Effector memory CD8-positive, alpha-beta T cell (primary cell): ENCODE measurements around the gene MBOAT2.
A peak's percentile ranks its signal among the peaks of the same experiment; 100 is the strongest.

Experiments used
- ATAC-seq: fragments of 150-1000 bp; cut with Tn5 transposase; replicated peaks from 2 replicates; pipeline ENCODE4 v1.10.0; 2021; ENCODE audit warnings: mild to moderate bottlenecking, moderate library complexity
- DNase-seq, 3 experiments: peaks; one replicate each; pipeline ENCODE4 v3.0.0; 2021
- H3K27ac Mint-ChIP-seq, 2 donors: one replicate each; pipeline ENCODE4 v1.8.0; 2022; ENCODE audit warnings: mild to moderate bottlenecking in 2 of 2, mixed read lengths in 2 of 2, moderate library complexity in 2 of 2
- H3K27me3 Mint-ChIP-seq, 2 donors: one replicate each; pipeline ENCODE4 v1.8.0; 2022; ENCODE audit warnings: mixed read lengths in 2 of 2
- H3K36me3 Mint-ChIP-seq: one replicate; pipeline ENCODE4 v1.8.0; 2022; ENCODE audit warnings: mild to moderate bottlenecking, moderate library complexity, mixed read lengths; ENCODE audit not compliant: insufficient read depth
- H3K4me1 Mint-ChIP-seq, 2 donors: one replicate each; pipeline ENCODE4 v1.8.0; 2022; ENCODE audit warnings: low read depth in 2 of 2, mixed read lengths in 2 of 2
- H3K4me3 Mint-ChIP-seq, 2 donors: one replicate each; pipeline ENCODE4 v1.8.0; 2022; ENCODE audit warnings: mild to moderate bottlenecking in 2 of 2, mixed read lengths in 2 of 2, moderate library complexity in 2 of 2
- H3K9me3 Mint-ChIP-seq, 2 donors: one replicate each; pipeline ENCODE4 v1.8.0; 2022; ENCODE audit warnings: mixed read lengths in 2 of 2

The MBOAT2 gene

DNA sequence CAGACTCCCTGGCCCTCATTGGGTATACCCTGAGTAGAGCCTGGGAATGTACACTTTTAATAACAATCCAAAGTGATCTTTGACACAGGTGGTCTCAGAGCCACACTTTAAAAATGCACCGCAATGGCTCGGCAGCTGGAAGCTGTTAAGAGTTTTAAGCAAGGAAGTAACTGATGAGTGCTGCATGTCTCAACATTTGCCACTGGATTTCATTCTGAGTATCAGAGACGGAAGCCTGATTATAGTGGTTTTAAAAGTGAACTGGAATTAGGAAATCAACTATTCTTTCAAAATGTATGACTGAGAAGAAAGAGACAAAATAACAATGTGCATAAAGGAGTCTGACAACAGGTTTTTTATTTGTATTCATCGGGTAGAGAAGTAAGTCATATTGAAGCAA lies 7.5 kb downstream of the MBOAT2 start:
- Mint-ChIP-seq H3K27ac (no peak overlapping the region), H3K36me3 (no peaks in the 10 kb centered on the region), H3K4me1 (peaks cover 3% of the 10 kb centered on the region in 2 donors), H3K9me3 (no peaks in the 10 kb centered on the region), H3K4me3 (no peak overlapping the region), H3K27me3 (peaks cover 17 to 45% of the 10 kb centered on the region in 2 donors)
- ATAC-seq (no peak), DNase-seq (no peak)

DNA sequence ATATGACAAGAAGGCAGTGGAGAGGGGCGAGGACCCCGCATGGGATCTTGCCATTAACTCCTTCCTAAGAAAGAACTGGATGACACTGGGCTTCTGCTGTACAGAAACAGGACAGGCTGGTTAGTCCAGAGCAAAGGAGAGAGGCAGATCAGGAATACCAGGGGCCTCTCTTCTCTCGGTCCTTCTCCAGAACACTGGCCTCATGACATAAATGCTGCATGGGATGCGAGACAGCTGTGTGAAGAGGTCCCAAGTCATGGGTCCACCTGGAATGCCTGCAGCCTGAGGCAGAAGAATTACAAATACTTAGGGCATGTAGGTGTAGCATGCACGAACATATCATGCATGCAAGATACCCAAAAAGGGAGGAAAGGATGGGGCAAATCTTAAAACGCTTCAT lies 9.1 kb downstream of the MBOAT2 start:
- Mint-ChIP-seq H3K4me3 (no peak overlapping the region), H3K27ac (no peak overlapping the region), H3K36me3 (no peaks in the 10 kb centered on the region), H3K9me3 (no peaks in the 10 kb centered on the region), H3K27me3 (peaks cover 17 to 45% of the 10 kb centered on the region in 2 donors), H3K4me1 (no peaks in the 10 kb centered on the region)
- no peak for DNase-seq
- no peak for ATAC-seq

DNA sequence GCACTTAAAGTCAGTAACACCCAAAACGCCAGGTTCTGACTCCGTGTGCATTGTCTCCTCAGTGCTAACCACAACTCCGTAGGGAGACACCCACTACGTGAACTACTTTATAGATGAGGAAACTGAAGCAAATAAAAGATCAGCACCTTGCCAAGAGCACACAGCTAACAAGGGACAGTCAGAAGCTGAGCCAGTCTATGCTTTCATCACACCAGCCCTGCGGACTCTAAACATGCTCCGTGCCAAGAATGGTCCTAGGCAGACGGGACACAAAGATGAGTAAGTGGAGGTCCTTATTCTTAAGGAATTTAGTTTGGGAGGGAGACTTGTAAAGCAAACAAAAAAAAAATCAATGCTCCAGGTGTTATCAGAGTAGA lies 9.6 kb downstream of the MBOAT2 start:
- Mint-ChIP-seq H3K4me3 (no peak overlapping the region), H3K9me3 (no peaks in the 10 kb centered on the region), H3K27ac (peak overlapping the region in 1 of 2 donors; percentile 49), H3K4me1 (no peaks in the 10 kb centered on the region), H3K27me3 (peaks cover 17 to 45% of the 10 kb centered on the region in 2 donors), H3K36me3 (no peaks in the 10 kb centered on the region)
- no peak for DNase-seq
- no peak for ATAC-seq

DNA sequence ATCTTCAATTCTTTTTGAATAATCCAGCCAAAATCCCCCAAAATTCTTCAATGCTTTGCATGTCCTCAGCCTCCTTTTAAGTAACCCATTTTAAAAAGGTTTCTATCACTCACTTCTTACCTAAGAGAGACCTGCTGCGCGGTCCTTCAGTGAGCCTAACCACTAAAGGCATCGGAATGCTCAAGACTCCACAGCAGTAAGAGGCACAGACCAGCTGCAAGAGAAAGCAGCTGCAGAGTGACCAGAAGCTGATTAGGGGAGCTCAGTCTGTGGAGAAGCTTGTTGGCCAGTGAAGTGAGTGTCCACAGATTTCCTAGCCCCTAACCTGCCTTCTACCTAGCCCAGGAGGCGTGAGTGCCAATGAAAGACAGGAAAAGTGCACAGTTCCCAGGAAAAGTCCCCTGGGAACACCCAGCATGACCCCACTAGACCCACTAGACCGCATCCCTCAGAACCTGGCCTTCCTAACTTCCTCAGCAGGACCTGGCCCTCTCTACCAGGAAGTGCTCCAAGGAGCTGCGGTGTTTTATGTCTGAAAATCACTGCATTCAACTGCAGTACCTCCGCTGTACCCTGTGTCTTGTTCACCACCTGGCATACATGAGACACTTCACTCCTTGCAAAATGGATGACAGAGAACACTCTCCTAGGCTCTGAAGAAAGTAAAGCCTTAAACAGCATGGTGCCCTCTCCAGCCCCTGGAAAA lies 10.1 kb downstream of the MBOAT2 start:
- no peak overlapping the region for H3K4me3 Mint-ChIP-seq
- no peaks in the 10 kb centered on the region for H3K4me1 Mint-ChIP-seq
- no peaks in the 10 kb centered on the region for H3K36me3 Mint-ChIP-seq
- ATAC-seq (no peak), DNase-seq (no peak)
- H3K27me3 Mint-ChIP-seq, result peaks cover 17 to 45% of the 10 kb centered on the region in 2 donors
- H3K9me3 Mint-ChIP-seq, result no peaks in the 10 kb centered on the region
- H3K27ac Mint-ChIP-seq, result peak overlapping the region in 1 of 2 donors; percentile 49

DNA sequence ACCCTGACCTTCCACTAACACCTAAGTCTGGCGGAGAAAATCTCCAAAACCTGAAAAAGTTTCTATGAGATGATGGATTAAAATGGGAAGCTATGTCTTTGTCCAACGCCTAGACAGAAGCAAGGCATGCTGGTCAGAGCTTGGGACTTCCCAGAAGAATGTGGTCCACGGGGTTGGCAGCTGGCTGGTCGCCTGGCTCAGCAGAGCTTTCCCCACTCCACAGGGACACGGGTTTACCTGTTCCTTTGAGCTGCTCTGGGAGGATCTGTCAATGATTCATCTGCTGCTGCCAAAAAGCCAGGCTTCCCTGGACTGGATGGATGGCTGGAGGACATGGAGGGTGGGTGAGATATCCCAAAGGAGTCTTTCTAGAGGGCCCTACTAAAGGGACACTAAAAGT lies 10.8 kb downstream of the MBOAT2 start:
- H3K36me3 Mint-ChIP-seq, result no peaks in the 10 kb centered on the region
- H3K27me3 Mint-ChIP-seq, result peaks cover 17 to 45% of the 10 kb centered on the region in 2 donors

DNA sequence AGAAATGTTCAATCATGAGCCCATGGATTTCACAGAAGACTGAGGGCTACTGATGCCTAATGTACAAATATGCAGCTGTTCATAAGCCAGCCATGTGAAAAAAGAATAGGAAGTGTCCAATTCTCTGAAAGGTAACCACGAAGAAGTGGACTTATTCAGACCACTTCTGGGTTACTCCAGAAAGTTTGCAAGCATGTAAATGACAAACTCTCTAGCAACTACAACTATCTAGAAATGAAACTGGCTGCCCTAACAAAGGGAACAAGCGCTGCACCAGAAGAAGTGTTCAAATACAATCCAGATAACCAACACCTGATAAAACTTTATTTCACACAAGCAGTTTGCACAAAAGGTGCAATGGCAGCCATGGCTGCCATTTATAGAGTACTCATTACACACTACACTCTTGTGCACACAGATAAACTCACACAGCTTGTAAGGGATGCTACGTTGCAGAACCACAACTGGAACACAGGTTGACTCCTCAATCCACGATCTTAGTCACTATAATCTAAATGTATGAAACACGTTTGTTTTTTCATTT lies 13.9 kb downstream of the MBOAT2 start:
- Mint-ChIP-seq H3K9me3 (no peaks in the 10 kb centered on the region), H3K4me1 (no peaks in the 10 kb centered on the region), H3K36me3 (no peaks in the 10 kb centered on the region), H3K4me3 (no peak overlapping the region), H3K27ac (no peak overlapping the region), H3K27me3 (peaks cover 24 to 47% of the 10 kb centered on the region in 2 donors)
- ATAC-seq (no peak), DNase-seq (no peak)

More for the DNA sequence above, 10.8 kb downstream of the MBOAT2 start:
- no peak overlapping the region for H3K4me3 Mint-ChIP-seq
- H3K4me1 Mint-ChIP-seq, result no peaks in the 10 kb centered on the region
- DNase-seq, result no peak
- no peaks in the 10 kb centered on the region for H3K9me3 Mint-ChIP-seq
- no peak for ATAC-seq
- no peak overlapping the region for H3K27ac Mint-ChIP-seq

DNA sequence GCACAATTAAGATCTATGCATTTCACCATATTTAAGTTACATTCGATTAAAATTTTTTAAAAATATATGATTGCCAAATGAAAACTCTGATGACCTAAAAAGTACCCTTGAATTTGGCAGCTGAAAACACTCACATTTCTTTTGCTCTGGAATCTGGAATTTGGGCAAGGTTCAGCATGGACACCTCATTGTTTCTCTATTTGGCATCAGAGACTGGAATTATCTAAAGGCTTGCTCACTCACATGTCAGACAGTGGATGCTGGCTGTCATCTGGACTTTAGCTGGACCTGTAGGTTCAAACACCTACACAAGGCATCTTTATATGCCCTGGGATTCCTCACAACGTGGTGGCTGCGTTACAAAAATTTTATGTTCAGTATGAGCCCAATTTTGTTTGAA lies 16.1 kb downstream of the MBOAT2 start:
- H3K27me3 Mint-ChIP-seq, result peaks cover 15 to 33% of the 10 kb centered on the region in 2 donors
- H3K27ac Mint-ChIP-seq, result no peak overlapping the region
- H3K36me3 Mint-ChIP-seq, result no peaks in the 10 kb centered on the region
- ATAC-seq (no peak), DNase-seq (no peak)
- H3K4me1 Mint-ChIP-seq, result no peaks in the 10 kb centered on the region
- H3K4me3 Mint-ChIP-seq, result no peak overlapping the region
- H3K9me3 Mint-ChIP-seq, result no peaks in the 10 kb centered on the region

DNA sequence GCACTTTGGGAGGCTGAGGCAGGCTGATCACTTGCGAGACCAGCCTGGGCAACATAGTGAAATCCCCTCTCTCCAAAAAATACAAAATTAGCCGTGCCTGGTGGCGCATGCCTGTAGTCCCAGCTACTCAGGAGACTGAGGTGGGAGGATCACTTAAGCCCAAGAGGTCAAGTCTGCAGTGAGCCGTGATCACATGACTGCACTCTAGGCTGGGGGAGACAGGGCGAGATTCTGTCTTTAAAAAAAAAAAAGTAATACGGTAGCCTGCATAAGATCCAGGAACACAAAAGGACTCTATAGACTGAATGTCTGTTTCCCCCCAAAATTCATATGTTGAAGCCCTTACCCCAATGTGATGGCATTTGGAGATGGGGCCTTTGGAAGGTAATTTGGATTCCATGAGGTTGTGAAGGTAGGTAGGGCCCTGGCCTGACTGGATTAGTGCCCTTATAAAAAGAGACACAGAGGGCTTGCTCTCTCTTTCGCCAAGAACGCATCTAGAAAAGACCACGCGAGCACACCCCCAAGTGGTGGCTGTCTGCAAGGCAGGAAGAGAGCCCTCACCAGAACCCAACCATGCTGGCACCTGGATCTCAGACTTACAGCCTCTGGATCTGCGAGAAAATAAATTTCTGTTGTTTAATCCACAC lies 17.0 kb downstream of the MBOAT2 start:
- no peaks in the 10 kb centered on the region for H3K36me3 Mint-ChIP-seq
- H3K27ac Mint-ChIP-seq, result no peak overlapping the region
- H3K27me3 Mint-ChIP-seq, result peaks cover 12 to 27% of the 10 kb centered on the region in 2 donors
- DNase-seq (no peak), ATAC-seq (no peak)
- H3K4me1 Mint-ChIP-seq, result no peaks in the 10 kb centered on the region
- no peak overlapping the region for H3K4me3 Mint-ChIP-seq
- no peaks in the 10 kb centered on the region for H3K9me3 Mint-ChIP-seq

DNA sequence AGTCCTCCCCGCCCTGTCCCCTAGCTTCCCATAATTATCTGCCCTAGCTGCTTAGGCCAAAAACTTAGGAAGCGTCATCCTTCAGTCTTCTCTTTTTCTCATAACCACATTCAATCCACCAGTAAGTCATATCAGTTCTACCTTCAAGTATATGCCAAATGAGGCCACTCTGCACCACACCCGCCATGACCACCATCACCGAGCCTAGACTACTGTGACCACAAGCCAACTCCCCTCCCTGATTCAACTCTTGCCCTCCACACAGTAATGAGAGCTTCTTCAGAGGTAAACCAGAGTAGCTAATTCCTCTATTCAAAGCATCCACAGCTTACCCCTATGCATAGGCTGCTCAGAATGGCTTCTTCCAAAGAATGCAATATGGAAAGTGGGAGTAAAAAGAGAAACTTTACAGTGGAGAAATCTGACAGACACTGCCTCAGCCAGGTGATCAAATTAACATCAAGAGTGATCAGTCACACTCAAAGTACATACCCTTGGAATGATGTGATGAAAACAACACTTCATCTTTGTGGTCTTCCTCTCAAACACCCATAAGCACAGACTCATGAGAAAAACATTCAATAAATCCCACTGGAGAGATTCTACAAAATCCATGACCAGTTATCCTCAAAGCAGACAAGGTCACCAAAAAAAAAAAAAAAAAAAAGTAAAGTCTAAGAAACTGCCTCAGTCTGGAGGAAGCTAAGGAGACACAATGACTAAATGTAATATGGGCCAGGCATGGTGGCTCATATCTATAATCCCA lies 17.7 kb downstream of the MBOAT2 start:
- Mint-ChIP-seq H3K27ac (no peak overlapping the region), H3K36me3 (no peaks in the 10 kb centered on the region), H3K9me3 (no peaks in the 10 kb centered on the region), H3K27me3 (peaks cover 16 to 29% of the 10 kb centered on the region in 2 donors), H3K4me1 (no peaks in the 10 kb centered on the region), H3K4me3 (no peak overlapping the region)
- DNase-seq, result no peak
- ATAC-seq, result no peak

DNA sequence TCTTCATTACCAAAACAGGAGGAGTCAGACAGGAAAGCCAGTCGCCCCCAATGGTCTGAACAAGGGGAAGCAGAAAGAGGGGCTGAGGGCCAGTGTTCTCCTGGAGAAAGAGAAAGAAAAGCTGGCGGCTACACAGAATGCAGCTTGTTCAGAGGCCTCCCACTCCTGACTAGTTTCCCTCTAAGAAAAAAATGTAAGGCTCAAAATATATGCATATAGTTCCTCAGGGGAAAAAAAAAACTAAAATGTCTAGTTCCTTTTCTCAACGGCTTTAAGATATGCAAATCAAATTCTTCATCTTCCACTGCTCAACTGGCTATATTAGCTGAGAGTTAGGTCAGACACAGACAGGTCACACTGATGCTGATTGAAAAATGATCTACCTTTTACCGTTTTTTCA lies 18.6 kb downstream of the MBOAT2 start:
- DNase-seq, result no peak
- Mint-ChIP-seq H3K9me3 (no peaks in the 10 kb centered on the region), H3K4me3 (no peak overlapping the region), H3K36me3 (no peaks in the 10 kb centered on the region), H3K27me3 (peaks cover 16 to 29% of the 10 kb centered on the region in 2 donors), H3K4me1 (no peaks in the 10 kb centered on the region), H3K27ac (no peak overlapping the region)
- ATAC-seq, result no peak

DNA sequence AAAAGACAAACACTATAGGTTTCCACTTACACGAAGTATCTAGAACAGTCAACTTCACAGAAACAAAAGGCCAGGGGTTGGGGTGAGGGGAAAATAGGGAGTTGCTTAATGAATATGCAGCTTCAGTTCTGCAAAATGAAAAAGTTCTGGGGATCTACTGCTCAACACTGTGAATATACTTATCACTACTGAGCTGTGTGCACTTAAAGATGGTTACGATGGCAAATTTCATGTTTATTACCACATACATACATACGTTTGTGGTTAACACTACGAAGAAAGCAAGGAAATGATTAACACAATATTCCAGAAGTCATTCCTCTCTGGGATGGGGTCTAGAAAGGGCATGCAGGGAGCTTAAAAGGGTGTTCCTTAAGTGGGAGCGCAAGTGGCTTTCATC lies 19.3 kb downstream of the MBOAT2 start:
- H3K4me1 Mint-ChIP-seq, result no peaks in the 10 kb centered on the region
- ATAC-seq, result no peak
- no peak overlapping the region for H3K27ac Mint-ChIP-seq
- no peak overlapping the region for H3K4me3 Mint-ChIP-seq
- no peak for DNase-seq
- H3K27me3 Mint-ChIP-seq, result peaks cover 16 to 29% of the 10 kb centered on the region in 2 donors
- no peaks in the 10 kb centered on the region for H3K36me3 Mint-ChIP-seq
- no peaks in the 10 kb centered on the region for H3K9me3 Mint-ChIP-seq

DNA sequence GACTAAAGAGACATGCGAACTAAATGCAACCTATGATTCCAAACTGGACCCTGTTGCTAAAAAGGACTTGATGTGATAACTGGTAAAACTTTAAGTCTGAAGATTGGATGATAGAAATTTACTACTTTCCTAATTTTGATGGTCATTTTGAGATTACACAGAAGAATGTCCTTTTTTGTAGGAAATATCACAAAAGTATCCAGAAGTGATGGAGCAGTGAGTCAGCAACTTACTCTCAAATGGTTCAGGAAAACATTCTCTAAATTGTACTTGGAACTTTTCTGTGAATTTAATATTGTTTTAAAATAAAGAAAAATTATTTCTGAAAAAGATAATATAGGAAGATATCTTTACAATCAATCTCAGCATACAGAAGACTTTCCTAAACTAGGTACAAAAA lies 19.9 kb downstream of the MBOAT2 start:
- Mint-ChIP-seq H3K4me1 (no peaks in the 10 kb centered on the region), H3K27ac (no peak overlapping the region), H3K36me3 (no peaks in the 10 kb centered on the region), H3K9me3 (no peaks in the 10 kb centered on the region), H3K4me3 (no peak overlapping the region), H3K27me3 (peaks cover 16 to 29% of the 10 kb centered on the region in 2 donors)
- ATAC-seq (no peak), DNase-seq (no peak)

DNA sequence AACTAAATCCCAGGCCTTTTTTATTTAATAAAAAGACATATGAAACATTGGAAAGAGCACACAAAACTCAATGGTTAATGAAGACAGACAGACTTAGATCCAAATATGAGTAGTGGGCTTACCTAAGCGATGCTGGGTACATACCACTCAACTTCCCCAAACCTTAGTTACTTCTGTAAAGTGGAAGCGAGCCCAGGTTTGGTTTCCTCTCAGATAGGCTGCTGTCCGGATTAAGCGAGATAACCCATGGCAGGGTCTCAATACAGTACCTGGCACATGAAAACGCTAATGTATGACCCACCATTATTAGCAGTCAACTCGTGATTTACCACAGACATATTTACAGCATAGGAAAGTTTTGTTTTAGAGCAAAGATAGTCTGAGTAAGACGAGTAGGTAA lies 21.6 kb downstream of the MBOAT2 start:
- ATAC-seq (no peak), DNase-seq (no peak)
- Mint-ChIP-seq H3K9me3 (no peaks in the 10 kb centered on the region), H3K27me3 (peaks cover 16 to 29% of the 10 kb centered on the region in 2 donors), H3K4me1 (no peaks in the 10 kb centered on the region), H3K27ac (no peak overlapping the region), H3K36me3 (no peaks in the 10 kb centered on the region), H3K4me3 (no peak overlapping the region)
